Superior temporal gyrus (tissue), 1 donor: ENCODE measurements around the gene IL23R.

Experiments used
- DNase-seq: peaks from one replicate; pipeline ENCODE4 v3.0.0-alpha.2; 2016; ENCODE audit errors: extremely low spot score

IL23R gene

GRCh38 chr1:67241200-67241746 lies 75.0 kb downstream of the IL23R start:
- no peak for DNase-seq

- DNase-seq, result no peak
These were observed 75.8 kb downstream of the IL23R start for GRCh38 chr1:67242016-67242415.

- DNase-seq, result no peak
These were observed 83.9 kb downstream of the IL23R start for GRCh38 chr1:67250051-67250653.

GRCh38 chr1:67256291-67257172 lies 90.3 kb downstream of the IL23R start:
- no peak for DNase-seq

- no peak for DNase-seq
These were observed 90.9 kb downstream of the IL23R start for GRCh38 chr1:67257173-67257535.

GRCh38 chr1:67261680-67262079 lies 95.4 kb downstream of the IL23R start:
- DNase-seq, result no peak

- no peak for DNase-seq
These were observed 96.5 kb downstream of the IL23R start for GRCh38 chr1:67262735-67263134.

GRCh38 chr1:67264152-67264551 lies 97.9 kb downstream of the IL23R start:
- DNase-seq, result no peak

GRCh38 chr1:67264899-67265298 lies 98.6 kb downstream of the IL23R start:
- no peak for DNase-seq

- no peak for DNase-seq
These were observed 102.8 kb downstream of the IL23R start for GRCh38 chr1:67269061-67269460.

GRCh38 chr1:67270541-67270940 lies 104.3 kb downstream of the IL23R start:
- DNase-seq, result no peak

- DNase-seq, result no peak
These were observed 107.3 kb downstream of the IL23R start for GRCh38 chr1:67273591-67273990.

- DNase-seq, result no peak
These were observed 108.5 kb downstream of the IL23R start for GRCh38 chr1:67274623-67275325.

GRCh38 chr1:67280696-67281095 lies 114.4 kb downstream of the IL23R start:
- DNase-seq, result no peak

GRCh38 chr1:67281244-67281643 lies 115.0 kb downstream of the IL23R start:
- DNase-seq, result no peak

- no peak for DNase-seq
These were observed 119.7 kb downstream of the IL23R start for GRCh38 chr1:67285780-67286488.

GRCh38 chr1:67290236-67290635 lies 124.0 kb downstream of the IL23R start:
- DNase-seq, result no peak

GRCh38 chr1:67294836-67295617 lies 128.8 kb downstream of the IL23R start:
- DNase-seq, result no peak

- no peak for DNase-seq
These were observed 132.5 kb downstream of the IL23R start for GRCh38 chr1:67298762-67299161.

- DNase-seq, result no peak
These were observed 133.0 kb downstream of the IL23R start for GRCh38 chr1:67299296-67299695.

- no peak for DNase-seq
These were observed 134.3 kb downstream of the IL23R start for GRCh38 chr1:67300561-67300960.
